T-helper 17 cell (primary cell): ENCODE data around the gene IZUMO1. TPM values are rescaled to one million over a fixed set of nuclear protein-coding genes. Genes with fewer than 3 reads are reported as not detected.

ENCODE experiments used
- ATAC-seq: fragments of 150-1000 bp; cut with Tn5 transposase; 2 replicates; pipeline ENCODE4 v1.10.0; 2021; ENCODE audit warnings: mild to moderate bottlenecking, moderate library complexity
- DNase-seq, 3 donors: peaks; one replicate each; pipeline versions ENCODE4 v3.0.0 to v3.0.0-alpha.2; 2020 to 2021
- H3K9me3 ChIP-seq: one replicate; pipeline ENCODE4 v1.7.0; 2013; ENCODE audit warnings: low read length, mild to moderate bottlenecking; ENCODE audit not compliant: control insufficient read depth, poor library complexity, severe bottlenecking
- H3K27ac Mint-ChIP-seq: one replicate; pipeline ENCODE4 v1.8.0; 2022; ENCODE audit warnings: mild to moderate bottlenecking, moderate library complexity, mixed read lengths
- H3K27me3 Mint-ChIP-seq: one replicate; pipeline ENCODE4 v1.8.0; 2022; ENCODE audit warnings: mixed read lengths
- H3K36me3 Mint-ChIP-seq: one replicate; pipeline ENCODE4 v1.8.0; 2022; ENCODE audit warnings: low read depth, mixed read lengths
- H3K4me1 Mint-ChIP-seq: one replicate; pipeline ENCODE4 v1.8.0; 2022; ENCODE audit warnings: mild to moderate bottlenecking, mixed read lengths
- H3K4me3 Mint-ChIP-seq: one replicate; pipeline ENCODE4 v1.8.0; 2022; ENCODE audit warnings: mild to moderate bottlenecking, moderate library complexity, mixed read lengths
- total RNA-seq, 4 donors: library from RNA in 2 of 4; stranded (reverse) in 2 of 4; gene quantifications; one replicate each; pipeline ENCODE4 v1.2.3 and lab custom pipeline; 2022 to 2026

IZUMO1 gene
- total RNA-seq, 2 donors from 2014 or later: not detected

GRCh38 chr19:48752496-48753365 is 6.0 kb upstream of the IZUMO1 start, which contains the start of gene FUT1:
Gene FUT1, minus strand, starts transcription at chr19:48752641. Its CDS starts 1,360 bp downstream, at chr19:48751281.
- H3K27ac Mint-ChIP-seq: peak within 1 kb of the TSS; percentile 51

GRCh38 chr19:48751845-48752495 is 5.3 kb upstream of the IZUMO1 start:
- peak overlapping the region; percentile 87 for H3K4me3 Mint-ChIP-seq
- peaks cover 12% of the 10 kb centered on the region for H3K27me3 Mint-ChIP-seq
- peak overlapping the region; percentile 51 for H3K27ac Mint-ChIP-seq
- ATAC-seq (peak; percentile 29), DNase-seq (no peak)
- H3K9me3 ChIP-seq: no peaks in the 10 kb centered on the region
- no peaks in the 10 kb centered on the region for H3K36me3 Mint-ChIP-seq
- peaks cover 10% of the 10 kb centered on the region for H3K4me1 Mint-ChIP-seq

More at GRCh38 chr19:48752496-48753365, 6.0 kb upstream of the IZUMO1 start, which contains the start of gene FUT1:
- H3K4me1 Mint-ChIP-seq: peaks cover 10% of the 10 kb centered on the region
- no peaks in the 10 kb centered on the region for H3K36me3 Mint-ChIP-seq
- peaks cover 12% of the 10 kb centered on the region for H3K27me3 Mint-ChIP-seq
- H3K4me3 Mint-ChIP-seq: peak within 1 kb of the TSS; percentile 87
- peak; percentile 77 for ATAC-seq
- no peaks in the 10 kb centered on the region for H3K9me3 ChIP-seq
- DNase-seq: peak in 2 of 3 donors; percentile 24 to 28

GRCh38 chr19:48750771-48751504 is 4.2 kb upstream of the IZUMO1 start:
- H3K27me3 Mint-ChIP-seq: peaks cover 12% of the 10 kb centered on the region
- no peaks in the 10 kb centered on the region for H3K9me3 ChIP-seq
- ATAC-seq (no peak), DNase-seq (no peak)
- H3K36me3 Mint-ChIP-seq: no peaks in the 10 kb centered on the region
- H3K4me3 Mint-ChIP-seq: peak overlapping the region; percentile 79
- peak overlapping the region; percentile 51 for H3K27ac Mint-ChIP-seq
- H3K4me1 Mint-ChIP-seq: peaks cover 12% of the 10 kb centered on the region

DNA sequence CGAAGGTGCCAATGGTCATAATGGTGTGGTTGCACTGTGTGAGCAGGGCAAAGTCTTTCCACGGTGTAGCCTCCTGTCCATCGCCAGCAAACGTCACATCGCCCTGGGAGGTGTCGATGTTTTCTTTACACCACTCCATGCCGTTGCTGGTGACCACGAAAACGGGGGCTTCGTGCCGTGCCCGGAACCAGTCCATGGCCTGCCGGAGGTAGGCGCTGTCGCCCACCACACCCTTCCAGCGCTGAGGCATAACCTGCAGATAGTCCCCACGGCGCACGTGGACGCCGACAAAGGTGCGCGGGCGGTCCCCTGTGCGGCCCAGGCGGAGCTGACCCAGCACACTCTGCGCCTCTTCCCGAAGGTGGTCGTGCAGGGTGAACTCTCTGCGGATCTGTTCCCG is 3.6 kb upstream of the IZUMO1 start:
- H3K4me1 Mint-ChIP-seq: peaks cover 13% of the 10 kb centered on the region
- peak overlapping the region; percentile 51 for H3K27ac Mint-ChIP-seq
- H3K27me3 Mint-ChIP-seq: peaks cover 12% of the 10 kb centered on the region
- H3K4me3 Mint-ChIP-seq: no peak overlapping the region
- no peak for ATAC-seq
- no peaks in the 10 kb centered on the region for H3K9me3 ChIP-seq
- no peak for DNase-seq
- no peaks in the 10 kb centered on the region for H3K36me3 Mint-ChIP-seq

DNA sequence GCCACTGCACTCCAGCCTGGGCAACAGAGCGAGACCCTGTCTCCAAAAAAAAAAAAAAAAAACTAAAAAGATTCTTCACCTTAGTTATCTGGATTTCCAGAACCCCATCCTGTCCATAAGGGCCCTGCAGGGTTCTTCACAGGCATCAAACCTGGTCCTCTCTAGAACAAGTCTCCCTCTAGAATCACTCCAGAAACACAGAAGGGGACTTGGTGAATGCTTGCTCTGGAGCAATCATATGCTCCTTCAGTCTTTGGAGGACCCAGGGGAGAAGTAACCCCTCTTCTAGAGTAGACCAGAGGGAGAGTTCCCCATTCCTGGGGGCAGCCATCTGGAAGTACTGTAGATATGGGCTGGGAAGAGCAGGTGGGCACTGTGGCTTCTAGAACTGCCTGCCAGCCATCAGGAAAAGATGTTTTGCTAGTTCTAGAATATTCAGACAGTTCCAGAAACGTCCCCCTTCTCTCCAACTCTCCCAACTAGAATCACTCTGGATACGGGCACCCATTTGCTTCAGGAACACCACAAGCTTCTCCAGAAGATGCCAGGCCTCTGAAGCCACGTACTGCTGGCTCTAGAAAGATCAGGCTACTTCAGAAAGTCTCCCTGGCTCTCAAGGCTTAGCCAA is 3.0 kb upstream of the IZUMO1 start:
- Mint-ChIP-seq H3K36me3 (no peaks in the 10 kb centered on the region), H3K27ac (no peak overlapping the region), H3K27me3 (peaks cover 12% of the 10 kb centered on the region), H3K4me1 (peaks cover 13% of the 10 kb centered on the region), H3K4me3 (no peak overlapping the region)
- DNase-seq (no peak), ATAC-seq (no peak)
- H3K9me3 ChIP-seq: no peaks in the 10 kb centered on the region

DNA sequence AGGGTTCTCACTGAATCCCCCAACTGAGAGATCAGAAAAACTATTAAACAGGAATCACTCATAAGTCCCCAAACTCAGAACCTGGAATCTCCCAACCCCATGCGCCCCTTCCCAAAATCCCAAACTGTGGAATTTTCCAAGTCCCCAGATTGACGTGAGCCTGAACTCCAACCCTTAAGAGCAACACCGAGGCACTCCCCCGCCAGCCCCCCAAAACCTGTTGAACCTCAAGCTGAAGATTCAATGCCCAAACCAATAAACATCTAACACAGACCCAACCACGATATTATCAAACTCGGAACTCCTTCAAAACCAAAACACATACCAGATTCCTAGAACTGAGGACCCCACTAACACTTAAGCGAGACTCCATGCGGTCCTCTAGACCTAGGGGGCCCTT is 599 bp downstream of the IZUMO1 start:
- H3K27ac Mint-ChIP-seq: no peak overlapping the region
- H3K36me3 Mint-ChIP-seq: no peaks in the 10 kb centered on the region
- DNase-seq (no peak), ATAC-seq (no peak)
- peaks cover 6% of the 10 kb centered on the region for H3K4me1 Mint-ChIP-seq
- H3K9me3 ChIP-seq: no peaks in the 10 kb centered on the region
- no peaks in the 10 kb centered on the region for H3K27me3 Mint-ChIP-seq
- no peak overlapping the region for H3K4me3 Mint-ChIP-seq

- DNase-seq (peak in 1 of 3 donors; percentile 43), ATAC-seq (peak; percentile 84)
- H3K27ac Mint-ChIP-seq: no peak overlapping the region
- peaks cover 9% of the 10 kb centered on the region for H3K4me1 Mint-ChIP-seq
- H3K36me3 Mint-ChIP-seq: no peaks in the 10 kb centered on the region
- no peak overlapping the region for H3K4me3 Mint-ChIP-seq
- no peaks in the 10 kb centered on the region for H3K9me3 ChIP-seq
- H3K27me3 Mint-ChIP-seq: no peaks in the 10 kb centered on the region
Observed at GRCh38 chr19:48745208-48745995, 1.3 kb downstream of the IZUMO1 start.

DNA sequence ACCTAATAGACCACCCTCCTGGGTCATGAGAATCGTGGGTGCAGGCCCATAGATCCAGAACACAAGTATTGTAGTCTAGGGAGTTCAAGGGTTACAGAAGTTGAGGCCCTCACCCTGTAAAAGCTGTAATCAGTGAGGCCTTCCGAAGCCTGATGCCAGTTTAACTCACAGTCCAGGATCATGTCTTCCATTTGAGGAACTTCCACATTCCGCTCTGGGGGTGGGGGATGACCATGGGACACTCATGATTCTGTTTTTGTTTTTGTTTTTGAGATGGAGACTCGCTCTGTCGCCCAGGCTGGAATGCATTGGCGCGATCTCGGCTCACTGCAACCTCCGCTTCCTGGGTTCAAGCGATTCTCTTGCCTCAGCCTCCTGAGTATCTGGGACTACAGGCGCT is 4.6 kb downstream of the IZUMO1 start:
- ATAC-seq: no peak
- Mint-ChIP-seq H3K36me3 (no peaks in the 10 kb centered on the region), H3K4me3 (no peak overlapping the region), H3K27me3 (no peaks in the 10 kb centered on the region), H3K4me1 (peaks cover 17% of the 10 kb centered on the region), H3K27ac (no peak overlapping the region)
- no peak for DNase-seq
- no peaks in the 10 kb centered on the region for H3K9me3 ChIP-seq

- no peak for ATAC-seq
- no peaks in the 10 kb centered on the region for H3K27me3 Mint-ChIP-seq
- no peaks in the 10 kb centered on the region for H3K9me3 ChIP-seq
- H3K4me1 Mint-ChIP-seq: peaks cover 17% of the 10 kb centered on the region
- no peaks in the 10 kb centered on the region for H3K36me3 Mint-ChIP-seq
- no peak for DNase-seq
- H3K27ac Mint-ChIP-seq: no peak overlapping the region
- H3K4me3 Mint-ChIP-seq: peak overlapping the region; percentile 41
Observed at GRCh38 chr19:48741129-48741999, 5.3 kb downstream of the IZUMO1 start.

DNA sequence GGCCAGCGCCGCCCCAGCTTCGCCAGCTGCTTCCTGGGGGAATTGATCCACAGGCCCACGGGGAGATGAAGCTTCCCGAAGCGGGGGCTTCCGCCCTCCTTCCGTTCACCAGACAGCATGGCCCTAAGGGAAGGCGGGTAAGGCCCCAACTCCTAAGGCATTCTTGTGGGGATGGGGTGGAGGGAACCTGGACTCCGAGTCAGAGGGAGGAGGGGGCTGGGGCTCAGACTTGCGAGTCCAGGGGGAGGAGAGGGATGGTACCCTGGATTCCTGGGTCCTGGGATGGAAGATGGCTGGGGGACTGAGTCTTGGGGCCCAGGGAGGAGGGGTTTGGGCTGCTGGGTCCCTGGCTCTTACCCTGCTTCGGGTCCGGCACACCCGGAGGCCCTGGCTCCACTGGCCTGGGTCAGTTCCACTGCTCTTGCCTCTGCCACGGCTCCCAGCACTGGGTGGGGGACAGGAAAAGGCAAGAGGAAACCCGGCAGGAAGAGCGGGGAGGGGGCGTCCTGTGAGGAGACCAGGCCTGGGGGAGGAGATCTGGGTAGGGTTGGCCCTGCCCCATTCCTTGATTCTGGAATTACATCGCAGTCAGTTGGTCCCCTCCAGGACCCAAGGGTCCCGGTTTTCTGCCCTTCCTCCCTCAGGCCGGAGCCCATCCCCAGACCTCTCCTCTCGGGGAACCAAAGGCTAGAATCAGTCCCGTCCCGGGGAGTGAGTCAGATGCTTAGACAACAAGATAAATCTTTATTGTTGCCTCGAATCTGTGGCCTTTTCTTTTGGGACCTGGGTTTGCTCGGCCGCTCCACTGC is 6.3 kb downstream of the IZUMO1 start, which contains the start of gene RASIP1:
Gene RASIP1 (minus strand): TSS at position 447 of the 809 bp plus-strand sequence. CDS start 328 bp downstream, at position 119.
- no peak for DNase-seq
- peaks cover 13% of the 10 kb centered on the region for H3K4me1 Mint-ChIP-seq
- no peaks in the 10 kb centered on the region for H3K36me3 Mint-ChIP-seq
- no peak for ATAC-seq
- H3K27me3 Mint-ChIP-seq: no peaks in the 10 kb centered on the region
- H3K9me3 ChIP-seq: no peaks in the 10 kb centered on the region
- peak within 1 kb of the TSS; percentile 65 for H3K4me3 Mint-ChIP-seq
- no peak within 1 kb of the TSS for H3K27ac Mint-ChIP-seq
